Panc1 (cell line): ENCODE measurements around the gene PSD4. TPM values are rescaled to one million over a fixed set of nuclear protein-coding genes. Genes with fewer than 3 reads are reported as not detected.

Experiments
- ATAC-seq: fragments of 200-7000 bp; cut with Tn5 transposase; 2 replicates; pipeline ENCODE4 v1.9.1; 2020; ENCODE audit warnings: mild to moderate bottlenecking, moderate library complexity
- BruUV-seq: library from RNA; stranded (reverse); fragments of 400-500 nt; replicated peaks from 2 replicates; lab custom pipeline; 2021; lab: Mats Ljungman, UMichigan
- CTCF ChIA-PET: fragments of 300-600 bp; sonication (Branson Sonifier 250); formaldehyde crosslinking; loops from one replicate; lab custom pipeline; 2022; ENCODE audit warnings: antibody characterized with exemption; lab: Charles Lee
- POLR2A ChIA-PET: fragments of 300-600 bp; sonication (Branson Sonifier 250); formaldehyde crosslinking; loops from one replicate; lab custom pipeline; 2022; ENCODE audit warnings: antibody characterized with exemption; lab: Charles Lee
- DNase-seq: peaks from one replicate; pipeline ENCODE4 v3.0.0-alpha.2; 2010; ENCODE audit warnings: low read depth, low spot score
- H3K27ac ChIP-seq: 2 replicates; pipeline ENCODE4 v1.5.1; 2011; ENCODE audit warnings: mild to moderate bottlenecking, low read length, inconsistent platforms
- H3K27me3 ChIP-seq: fragments of 200-500 bp; sonication (Bioruptor generic); 2 replicates; pipeline ENCODE4 v1.6.0; 2014; ENCODE audit warnings: low read length, inconsistent platforms; ENCODE audit not compliant: control insufficient read depth, insufficient read depth
- H3K36me3 ChIP-seq: fragments of 200-500 bp; sonication (Bioruptor generic); 2 replicates; pipeline ENCODE4 v1.5.1; 2014; ENCODE audit warnings: inconsistent platforms, mild to moderate bottlenecking, low read length, moderate library complexity; ENCODE audit not compliant: control insufficient read depth, insufficient read depth
- H3K4me1 ChIP-seq: 2 replicates; pipeline ENCODE4 v1.5.1; 2011; ENCODE audit warnings: inconsistent platforms, mild to moderate bottlenecking, low read length, moderate library complexity; ENCODE audit not compliant: control insufficient read depth, insufficient read depth
- H3K4me3 ChIP-seq, 2 experiments: 2 replicates each; pipeline ENCODE4 v1.5.1; 2011 to 2012; ENCODE audit warnings: low read depth in 2 of 2, low read length in 2 of 2, mild to moderate bottlenecking in 2 of 2, inconsistent platforms in 1 of 2, moderate library complexity in 1 of 2
- H3K9me3 ChIP-seq: fragments of 200-500 bp; sonication (Bioruptor generic); 2 replicates; pipeline ENCODE4 v1.5.1; 2014; ENCODE audit warnings: low read depth, mild to moderate bottlenecking, inconsistent platforms, low read length, moderate library complexity; ENCODE audit not compliant: control insufficient read depth, insufficient read depth
- POLR2AphosphoS5 ChIP-seq: IDR thresholded peaks from 2 replicates; pipeline ENCODE4 v1.6.1; 2012; ENCODE audit warnings: mild to moderate bottlenecking, low read depth, low read length, moderate library complexity
- REST ChIP-seq, 2 experiments: IDR thresholded peaks; 2 replicates each; pipeline ENCODE4 v1.6.1; 2011 to 2012; ENCODE audit warnings: low read depth in 2 of 2, control low read depth in 1 of 2, low read length in 1 of 2, mild to moderate bottlenecking in 1 of 2, moderate library complexity in 1 of 2; ENCODE audit not compliant: insufficient read depth in 1 of 2
- SIN3A ChIP-seq: IDR thresholded peaks from 2 replicates; pipeline ENCODE4 v1.6.1; 2012; ENCODE audit warnings: low read depth, mild to moderate bottlenecking, low read length, moderate library complexity, borderline replicate concordance; ENCODE audit not compliant: insufficient read depth
- TCF7L2 ChIP-seq: IDR thresholded peaks from 2 replicates; pipeline ENCODE4 v1.6.1; 2011; ENCODE audit warnings: mild to moderate bottlenecking, low read depth, low read length, inconsistent platforms
- in situ Hi-C: cut with HindIII; loops from 2 replicates; pipeline ENCODE4 v1.10.0; 2016; ENCODE audit warnings: low sequenced_read_pairs, low pct_unique_long_range_greater_than_20kb
- intact Hi-C: fragments of 100-400 bp; cut with micrococcal nuclease; formaldehyde crosslinking; loops from one replicate; pipeline ENCODE4 v1.10.0; 2022; ENCODE audit not compliant: unreplicated experiment
- total RNA-seq: library from RNA; stranded (reverse); gene quantifications from one replicate; pipeline ENCODE4 v1.2.1, GENCODE V29; 2021; ENCODE audit not compliant: unreplicated experiment
- TF ChIP-seq, protein P1 (sequence below): fragments of 450-650 bp; IDR thresholded peaks from 2 replicates; pipeline ENCODE4 v1.5.1; 2017; ENCODE audit warnings: mild to moderate bottlenecking

The PSD4 gene
- total RNA-seq, 1 experiment from 2014 or later = 3.6 TPM

DNA sequence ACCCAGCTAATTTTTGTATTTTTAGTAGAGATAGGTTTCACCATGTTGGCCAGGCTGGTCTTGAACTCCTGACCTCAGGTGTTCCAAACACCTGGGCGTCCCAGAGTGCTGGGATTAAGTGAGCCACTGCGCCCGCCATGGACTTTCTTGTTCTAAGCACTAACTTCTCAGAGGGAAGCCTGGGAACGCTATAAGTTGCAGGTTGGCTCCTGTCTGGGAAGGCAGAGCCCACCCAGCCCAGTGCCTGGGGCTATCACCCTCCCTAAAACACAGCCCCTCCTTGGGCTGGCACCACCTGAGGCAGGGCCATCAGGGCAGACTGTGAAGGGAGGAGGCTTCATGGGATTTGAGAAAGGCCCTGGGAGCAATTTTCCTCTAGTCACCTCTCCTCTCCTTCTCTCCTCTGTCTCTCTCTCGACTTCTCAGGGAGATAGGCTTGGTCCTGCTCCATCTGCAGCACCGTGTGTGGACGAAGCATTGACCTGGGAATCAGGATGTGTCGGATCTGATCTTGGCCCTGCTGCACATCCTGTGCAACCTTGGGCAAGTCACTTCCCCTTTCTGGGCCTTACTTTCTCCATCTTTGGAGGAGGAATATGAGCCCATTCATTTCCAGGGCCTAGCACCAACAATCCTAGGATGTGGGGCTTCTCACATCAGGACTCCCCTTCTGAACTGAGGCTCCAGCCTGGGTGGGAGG, 10.9 kb downstream of the PSD4 start:
- POLR2A ChIA-PET = no interaction called here
- ATAC-seq = no peak
- Histone ChIP-seq H3K4me3 (no peak overlapping the region), H3K9me3 (no peaks in the 10 kb centered on the region), H3K27ac (no peak overlapping the region), H3K27me3 (no peaks in the 10 kb centered on the region), H3K4me1 (no peaks in the 10 kb centered on the region), H3K36me3 (no peaks in the 10 kb centered on the region)
- TF ChIP-seq POLR2AphosphoS5 (no peak), SIN3A (no peak), TCF7L2 (no peak), REST (IDR thresholded peaks at IDR 0.05; ENCODE audit: insufficient read depth in 1 of 2, low read depth in 2 of 2, low read length in 1 of 2) (no peak)
- TF ChIP-seq, protein P1, sequence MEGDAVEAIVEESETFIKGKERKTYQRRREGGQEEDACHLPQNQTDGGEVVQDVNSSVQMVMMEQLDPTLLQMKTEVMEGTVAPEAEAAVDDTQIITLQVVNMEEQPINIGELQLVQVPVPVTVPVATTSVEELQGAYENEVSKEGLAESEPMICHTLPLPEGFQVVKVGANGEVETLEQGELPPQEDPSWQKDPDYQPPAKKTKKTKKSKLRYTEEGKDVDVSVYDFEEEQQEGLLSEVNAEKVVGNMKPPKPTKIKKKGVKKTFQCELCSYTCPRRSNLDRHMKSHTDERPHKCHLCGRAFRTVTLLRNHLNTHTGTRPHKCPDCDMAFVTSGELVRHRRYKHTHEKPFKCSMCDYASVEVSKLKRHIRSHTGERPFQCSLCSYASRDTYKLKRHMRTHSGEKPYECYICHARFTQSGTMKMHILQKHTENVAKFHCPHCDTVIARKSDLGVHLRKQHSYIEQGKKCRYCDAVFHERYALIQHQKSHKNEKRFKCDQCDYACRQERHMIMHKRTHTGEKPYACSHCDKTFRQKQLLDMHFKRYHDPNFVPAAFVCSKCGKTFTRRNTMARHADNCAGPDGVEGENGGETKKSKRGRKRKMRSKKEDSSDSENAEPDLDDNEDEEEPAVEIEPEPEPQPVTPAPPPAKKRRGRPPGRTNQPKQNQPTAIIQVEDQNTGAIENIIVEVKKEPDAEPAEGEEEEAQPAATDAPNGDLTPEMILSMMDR = no peak
- no peak for DNase-seq
- intact Hi-C loops (no loop called here), in situ Hi-C loops (no loop called here)
- no TSS peak for BruUV-seq
- CTCF ChIA-PET = no interaction called here

DNA sequence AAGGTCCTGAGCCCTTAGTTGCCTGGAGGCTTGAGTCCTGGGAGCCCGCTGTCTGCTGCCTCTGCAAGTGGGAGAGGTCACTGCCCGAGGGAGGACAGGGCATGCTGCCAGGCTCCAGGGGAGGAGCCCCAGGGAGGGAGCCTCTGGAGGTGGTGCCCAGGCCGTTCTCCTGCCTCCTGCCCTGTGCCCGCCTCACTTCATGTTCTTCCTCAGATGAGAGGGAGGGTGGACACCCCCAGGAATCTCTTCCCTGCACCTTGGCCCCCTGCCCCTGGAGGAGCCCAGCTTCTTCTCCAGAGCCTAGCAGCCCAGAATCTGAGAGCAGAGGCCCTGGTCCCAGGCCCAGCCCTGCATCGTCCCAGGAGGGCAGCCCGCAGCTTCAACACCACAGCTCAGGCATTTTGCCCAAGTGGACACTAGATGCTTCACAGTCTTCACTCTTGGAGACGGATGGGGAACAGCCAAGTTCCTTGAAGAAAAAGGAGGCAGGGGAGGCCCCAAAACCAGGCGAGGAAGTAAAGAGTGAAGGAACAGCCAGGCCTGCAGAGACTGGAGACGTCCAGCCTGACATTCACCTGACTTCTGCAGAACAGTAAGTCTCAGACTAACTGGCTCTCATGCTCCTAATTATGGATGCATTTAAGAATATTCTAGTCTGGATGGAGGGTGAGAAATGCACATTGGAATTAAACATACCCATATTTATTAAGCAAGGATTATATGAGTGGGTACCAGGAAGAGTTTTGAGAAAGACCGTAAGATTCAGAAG, 12.1 kb downstream of the PSD4 start:
- in situ Hi-C loops (no loop called here), intact Hi-C loops (no loop called here)
- CTCF ChIA-PET = interaction anchor here (0.6 kb wide), 1 partner anchor 13 kb away, joined by 3 read pairs; no protein-coding TSS in a partner anchor
- Histone ChIP-seq H3K27me3 (no peaks in the 10 kb centered on the region), H3K4me1 (no peaks in the 10 kb centered on the region), H3K4me3 (no peak overlapping the region), H3K36me3 (no peaks in the 10 kb centered on the region), H3K27ac (no peak overlapping the region), H3K9me3 (no peaks in the 10 kb centered on the region)
- no TSS peak for BruUV-seq
- POLR2A ChIA-PET = no interaction called here
- no peak for DNase-seq
- ATAC-seq = no peak; the same call in 1 of the 2 replicates
- TF ChIP-seq, protein P1 = no peak
- TF ChIP-seq REST (IDR thresholded peaks at IDR 0.05; ENCODE audit: insufficient read depth in 1 of 2, low read depth in 2 of 2, low read length in 1 of 2) (no peak), POLR2AphosphoS5 (no peak), SIN3A (no peak), TCF7L2 (no peak)
